Liver (tissue), 9 donors: ENCODE data around the gene OOSP2. TPM values are rescaled to one million over a fixed set of nuclear protein-coding genes. Genes with fewer than 3 reads are reported as not detected.

Experiments
- DNase-seq: peaks from one replicate; pipeline ENCODE4 v3.0.0-alpha.2; 2017; ENCODE audit warnings: low spot score
- H3K27ac ChIP-seq, 2 donors: one replicate each; pipeline ENCODE4 v1.7.0; 2013; ENCODE audit warnings: inconsistent platforms in 2 of 2, low read length in 2 of 2, control low read depth in 1 of 2, low read depth in 1 of 2, mild to moderate bottlenecking in 1 of 2
- H3K27me3 ChIP-seq, 4 donors: one replicate each; pipeline versions ENCODE4 v1.6.1 to v1.7.0; 2013; ENCODE audit warnings: low read length in 3 of 4, inconsistent platforms in 1 of 4, mild to moderate bottlenecking in 1 of 4, moderate library complexity in 1 of 4; ENCODE audit not compliant: control insufficient read depth in 4 of 4, insufficient read depth in 4 of 4
- H3K36me3 ChIP-seq, 4 donors: one replicate each; pipeline versions ENCODE4 v1.6.1 to v1.7.0; 2013; ENCODE audit warnings: low read length in 3 of 4, mild to moderate bottlenecking in 3 of 4, low read depth in 1 of 4, moderate library complexity in 1 of 4; ENCODE audit not compliant: control insufficient read depth in 4 of 4, insufficient read depth in 3 of 4
- H3K4me1 ChIP-seq, 4 donors: one replicate each; pipeline versions ENCODE4 v1.6.1 to v1.7.0; 2013; ENCODE audit warnings: low read length in 3 of 4, mild to moderate bottlenecking in 3 of 4, moderate library complexity in 1 of 4; ENCODE audit not compliant: control insufficient read depth in 4 of 4, insufficient read depth in 4 of 4
- H3K4me3 ChIP-seq, 3 donors: one replicate each; pipeline versions ENCODE4 v1.6.1 to v1.7.0; 2013; ENCODE audit warnings: low read length in 3 of 3, control low read depth in 1 of 3, low read depth in 1 of 3, mild to moderate bottlenecking in 1 of 3
- H3K9ac ChIP-seq, 2 donors: one replicate each; pipeline ENCODE4 v1.7.0; 2013; ENCODE audit warnings: low read length in 2 of 2, mild to moderate bottlenecking in 2 of 2, moderate library complexity in 2 of 2, control low read depth in 1 of 2, low read depth in 1 of 2
- H3K9me3 ChIP-seq, 4 donors: one replicate each; pipeline versions ENCODE4 v1.6.1 to v1.7.0; 2013; ENCODE audit warnings: low read length in 3 of 4; ENCODE audit not compliant: control insufficient read depth in 4 of 4
- FOXA1 ChIP-seq: IDR thresholded peaks from 2 replicates; pipeline ENCODE4 v1.6.1; 2016; ENCODE audit warnings: antibody characterized with exemption
- GABPA ChIP-seq, 2 donors: IDR thresholded peaks in 1 of 2; conservative IDR thresholded peaks in 1 of 2; 2 replicates each; pipeline ENCODE4 v1.6.1; 2016; ENCODE audit warnings: antibody characterized with exemption in 2 of 2, mild to moderate bottlenecking in 1 of 2, moderate library complexity in 1 of 2
- HNF4A ChIP-seq, 2 donors: conservative IDR thresholded peaks; 2 replicates each; pipeline ENCODE4 v1.6.1; 2016; ENCODE audit warnings: antibody characterized with exemption in 2 of 2, mild to moderate bottlenecking in 2 of 2
- HNF4G ChIP-seq: IDR thresholded peaks from 2 replicates; pipeline ENCODE4 v1.6.1; 2016; ENCODE audit warnings: antibody characterized with exemption
- NR2F2 ChIP-seq: IDR thresholded peaks from 2 replicates; pipeline ENCODE4 v1.6.1; 2016; ENCODE audit warnings: antibody characterized with exemption
- WGBS: extraction: QIAGEN DNeasy Blood & Tissue Kit; methylation state at CpG from one replicate; pipeline ENCODE4 v1.1.7; 2013; 5-methylcytosine and 5-hydroxymethylcytosine counted together
- polyA plus RNA-seq, 2 donors: library from polyadenylated mRNA; stranded (reverse) in 1 of 2; unstranded in 1 of 2; fragments of 200-250 nt in 1 of 2; fragments of >200 nt in 1 of 2; fragmentation: Nextera tagmentation in 1 of 2; extraction: Ambion mirVana in 1 of 2; gene quantifications; one replicate each; pipeline versions ENCODE4 v1.2.1 to v1.2.3, GENCODE V29; 2013 to 2015
- total RNA-seq, 2 donors: library from RNA; depleted of rRNA; stranded (reverse); fragments of >200 nt; gene quantifications; one replicate each; pipeline ENCODE4 v1.2.3, GENCODE V29; 2014
- TF ChIP-seq, protein P1 (sequence below): IDR thresholded peaks from 2 replicates; pipeline ENCODE4 v1.6.1; 2016; ENCODE audit warnings: antibody characterized with exemption, mild to moderate bottlenecking
- TF ChIP-seq, protein P2 (sequence below): fragments of 150-350 bp; IDR thresholded peaks from 2 replicates; pipeline ENCODE4 v1.5.1; 2017; ENCODE audit warnings: improper control_type of control experiment, low read depth, low read length; ENCODE audit not compliant: missing input control
- TF ChIP-seq, protein P3 (sequence below): IDR thresholded peaks from 2 replicates; pipeline ENCODE4 v1.6.1; 2016; ENCODE audit warnings: antibody characterized with exemption
- donor health status: healthy.
- donor health status: healthy.
- donor health status: healthy.
- donor health status: healthy.
- donor health status: healthy.

The OOSP2 gene, protein sequence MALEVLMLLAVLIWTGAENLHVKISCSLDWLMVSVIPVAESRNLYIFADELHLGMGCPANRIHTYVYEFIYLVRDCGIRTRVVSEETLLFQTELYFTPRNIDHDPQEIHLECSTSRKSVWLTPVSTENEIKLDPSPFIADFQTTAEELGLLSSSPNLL
- total RNA-seq (not detected), polyA plus RNA-seq (not detected)

DNA sequence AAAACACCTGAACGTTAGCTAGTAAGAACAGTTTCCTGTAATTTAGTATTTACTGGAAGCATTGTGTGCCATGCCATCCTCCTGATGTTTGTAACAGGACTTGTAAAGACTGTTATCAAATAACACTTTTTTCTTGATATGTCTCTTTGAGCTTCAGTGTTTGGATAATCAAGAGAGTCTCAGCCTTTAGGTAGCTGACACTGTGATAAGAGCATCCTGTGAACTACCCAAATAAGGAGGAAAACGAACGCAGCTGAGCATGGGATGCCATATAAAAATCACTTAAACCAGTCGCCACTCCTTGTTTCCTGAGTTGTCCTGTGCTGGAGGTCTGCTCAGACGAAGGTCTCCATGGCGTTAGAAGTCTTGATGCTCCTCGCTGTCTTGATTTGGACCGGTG lies at the start of gene OOSP2:
Gene OOSP2 (plus strand): TSS at position 301 of the 400 bp plus-strand sequence. CDS start 51 bp downstream, at position 352.
- no peaks in the 10 kb centered on the region for H3K9me3 ChIP-seq
- DNase-seq = no peak
- TF ChIP-seq HNF4G = no peak
- TF ChIP-seq HNF4A (conservative IDR thresholded peaks at IDR 0.05) = no peak
- TF ChIP-seq, protein P1, sequence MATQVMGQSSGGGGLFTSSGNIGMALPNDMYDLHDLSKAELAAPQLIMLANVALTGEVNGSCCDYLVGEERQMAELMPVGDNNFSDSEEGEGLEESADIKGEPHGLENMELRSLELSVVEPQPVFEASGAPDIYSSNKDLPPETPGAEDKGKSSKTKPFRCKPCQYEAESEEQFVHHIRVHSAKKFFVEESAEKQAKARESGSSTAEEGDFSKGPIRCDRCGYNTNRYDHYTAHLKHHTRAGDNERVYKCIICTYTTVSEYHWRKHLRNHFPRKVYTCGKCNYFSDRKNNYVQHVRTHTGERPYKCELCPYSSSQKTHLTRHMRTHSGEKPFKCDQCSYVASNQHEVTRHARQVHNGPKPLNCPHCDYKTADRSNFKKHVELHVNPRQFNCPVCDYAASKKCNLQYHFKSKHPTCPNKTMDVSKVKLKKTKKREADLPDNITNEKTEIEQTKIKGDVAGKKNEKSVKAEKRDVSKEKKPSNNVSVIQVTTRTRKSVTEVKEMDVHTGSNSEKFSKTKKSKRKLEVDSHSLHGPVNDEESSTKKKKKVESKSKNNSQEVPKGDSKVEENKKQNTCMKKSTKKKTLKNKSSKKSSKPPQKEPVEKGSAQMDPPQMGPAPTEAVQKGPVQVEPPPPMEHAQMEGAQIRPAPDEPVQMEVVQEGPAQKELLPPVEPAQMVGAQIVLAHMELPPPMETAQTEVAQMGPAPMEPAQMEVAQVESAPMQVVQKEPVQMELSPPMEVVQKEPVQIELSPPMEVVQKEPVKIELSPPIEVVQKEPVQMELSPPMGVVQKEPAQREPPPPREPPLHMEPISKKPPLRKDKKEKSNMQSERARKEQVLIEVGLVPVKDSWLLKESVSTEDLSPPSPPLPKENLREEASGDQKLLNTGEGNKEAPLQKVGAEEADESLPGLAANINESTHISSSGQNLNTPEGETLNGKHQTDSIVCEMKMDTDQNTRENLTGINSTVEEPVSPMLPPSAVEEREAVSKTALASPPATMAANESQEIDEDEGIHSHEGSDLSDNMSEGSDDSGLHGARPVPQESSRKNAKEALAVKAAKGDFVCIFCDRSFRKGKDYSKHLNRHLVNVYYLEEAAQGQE = no peak
- TF ChIP-seq FOXA1 = no peak
- TF ChIP-seq, protein P2, sequence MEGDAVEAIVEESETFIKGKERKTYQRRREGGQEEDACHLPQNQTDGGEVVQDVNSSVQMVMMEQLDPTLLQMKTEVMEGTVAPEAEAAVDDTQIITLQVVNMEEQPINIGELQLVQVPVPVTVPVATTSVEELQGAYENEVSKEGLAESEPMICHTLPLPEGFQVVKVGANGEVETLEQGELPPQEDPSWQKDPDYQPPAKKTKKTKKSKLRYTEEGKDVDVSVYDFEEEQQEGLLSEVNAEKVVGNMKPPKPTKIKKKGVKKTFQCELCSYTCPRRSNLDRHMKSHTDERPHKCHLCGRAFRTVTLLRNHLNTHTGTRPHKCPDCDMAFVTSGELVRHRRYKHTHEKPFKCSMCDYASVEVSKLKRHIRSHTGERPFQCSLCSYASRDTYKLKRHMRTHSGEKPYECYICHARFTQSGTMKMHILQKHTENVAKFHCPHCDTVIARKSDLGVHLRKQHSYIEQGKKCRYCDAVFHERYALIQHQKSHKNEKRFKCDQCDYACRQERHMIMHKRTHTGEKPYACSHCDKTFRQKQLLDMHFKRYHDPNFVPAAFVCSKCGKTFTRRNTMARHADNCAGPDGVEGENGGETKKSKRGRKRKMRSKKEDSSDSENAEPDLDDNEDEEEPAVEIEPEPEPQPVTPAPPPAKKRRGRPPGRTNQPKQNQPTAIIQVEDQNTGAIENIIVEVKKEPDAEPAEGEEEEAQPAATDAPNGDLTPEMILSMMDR = no peak
- TF ChIP-seq GABPA (IDR thresholded peaks at IDR 0.05 in 1 of 2, conservative IDR thresholded peaks at IDR 0.05 in 1 of 2) = no peak
- H3K4me3 ChIP-seq = no peak within 1 kb of the TSS
- H3K9ac ChIP-seq = no peak within 1 kb of the TSS
- no peak within 1 kb of the TSS for H3K27ac ChIP-seq
- no peaks in the 10 kb centered on the region for H3K27me3 ChIP-seq
- 81% methylated on average over 8 of the region's 8 CpGs for WGBS
- no peaks in the 10 kb centered on the region for H3K4me1 ChIP-seq
- H3K36me3 ChIP-seq = no peaks in the 10 kb centered on the region

DNA sequence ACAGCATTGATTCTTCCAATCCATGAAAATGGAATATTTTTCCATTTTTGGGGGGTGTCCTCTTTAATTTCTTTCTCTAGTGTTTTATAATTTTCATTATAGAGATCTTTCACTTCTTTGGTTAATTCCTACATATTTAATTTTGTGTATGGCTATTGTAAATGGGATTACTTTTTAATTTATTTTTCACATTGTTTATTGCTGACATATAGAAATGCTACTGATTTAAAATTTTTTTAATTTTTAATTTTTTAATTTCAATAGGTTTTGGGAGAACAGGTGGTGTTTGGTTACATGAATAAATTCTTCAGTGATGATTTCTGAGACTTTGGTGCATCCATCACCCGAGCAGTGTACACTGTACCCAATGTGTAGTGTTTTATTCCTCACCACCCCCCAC lies 49.8 kb upstream of the OOSP2 start:
- 59% methylated on average over 1 of the region's 1 CpG for WGBS
- Histone ChIP-seq H3K36me3 (no peaks in the 10 kb centered on the region), H3K9ac (no peak overlapping the region), H3K27me3 (no peaks in the 10 kb centered on the region), H3K27ac (no peak overlapping the region), H3K4me1 (no peaks in the 10 kb centered on the region), H3K4me3 (no peak overlapping the region), H3K9me3 (peaks cover 0 to 4% (median under 1%) of the 10 kb centered on the region in 4 donors)
- DNase-seq = no peak
- TF ChIP-seq, protein P3, sequence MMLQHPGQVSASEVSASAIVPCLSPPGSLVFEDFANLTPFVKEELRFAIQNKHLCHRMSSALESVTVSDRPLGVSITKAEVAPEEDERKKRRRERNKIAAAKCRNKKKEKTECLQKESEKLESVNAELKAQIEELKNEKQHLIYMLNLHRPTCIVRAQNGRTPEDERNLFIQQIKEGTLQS = no peak

DNA sequence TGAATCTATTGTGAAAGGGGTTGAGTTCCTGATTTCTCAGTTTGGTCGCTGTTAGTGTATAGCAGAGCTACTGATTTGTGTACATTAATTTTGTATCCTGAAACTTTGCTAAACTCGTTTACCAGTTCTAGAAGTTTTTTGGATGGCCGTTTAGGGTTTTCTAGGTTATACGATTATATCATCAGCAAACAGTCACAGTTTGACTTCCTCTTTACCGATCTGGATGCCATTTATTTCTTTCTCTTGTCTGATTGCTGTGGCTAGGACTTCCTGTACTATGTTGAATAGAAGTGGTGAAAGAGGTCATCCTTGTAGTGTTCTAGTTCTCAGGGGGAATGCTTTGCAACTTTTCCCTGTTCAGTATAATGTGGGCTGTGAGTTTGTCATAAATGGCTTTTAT lies 47.8 kb upstream of the OOSP2 start:
- H3K4me1 ChIP-seq = no peaks in the 10 kb centered on the region
- H3K27me3 ChIP-seq = no peaks in the 10 kb centered on the region
- peaks cover 0 to 4% (median under 1%) of the 10 kb centered on the region in 4 donors for H3K9me3 ChIP-seq
- 56% methylated on average over 5 of the region's 5 CpGs for WGBS
- no peaks in the 10 kb centered on the region for H3K36me3 ChIP-seq
- TF ChIP-seq NR2F2 = no peak
- H3K9ac ChIP-seq = no peak overlapping the region
- no peak for DNase-seq
- no peak overlapping the region for H3K4me3 ChIP-seq
- no peak overlapping the region for H3K27ac ChIP-seq
